HG03354 (cell line): ENCODE results near the gene IGSF22.
A peak's percentile ranks its signal among the peaks of the same experiment; 100 is the strongest.

Experiments used
- ATAC-seq: cut with Tn5 transposase; IDR thresholded peaks from one replicate; pipeline ENCODE4 v1.9.1; 2021; ENCODE audit warnings: mild to moderate bottlenecking; ENCODE audit not compliant: unreplicated experiment, poor library complexity, severe bottlenecking

Gene IGSF22

DNA sequence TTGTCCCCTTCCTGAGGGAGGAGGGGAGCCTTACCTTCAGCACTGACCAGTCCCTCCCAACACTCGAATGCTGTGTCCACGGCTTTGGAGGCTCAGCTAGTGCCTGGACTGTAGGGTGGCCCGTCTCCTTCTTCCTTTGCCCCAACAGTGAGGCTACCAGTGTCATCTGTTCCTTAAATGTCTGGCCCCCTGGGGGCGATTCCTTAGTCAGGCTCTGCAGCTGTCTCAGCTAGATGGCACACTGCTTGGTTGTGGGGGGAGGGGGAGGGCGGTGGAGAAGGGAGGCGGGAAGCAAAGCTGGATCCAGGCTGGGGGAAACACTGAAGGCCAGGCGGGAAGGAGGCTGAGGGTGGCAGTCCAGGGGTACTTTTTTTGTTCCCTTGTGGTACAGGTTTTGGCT, at the start of gene IGSF22:
Gene IGSF22, minus strand, starts transcription at position 149 of the 400 bp plus-strand sequence. CDS start 1,952 bp downstream, outside the sequence.
- ATAC-seq: no peak

DNA sequence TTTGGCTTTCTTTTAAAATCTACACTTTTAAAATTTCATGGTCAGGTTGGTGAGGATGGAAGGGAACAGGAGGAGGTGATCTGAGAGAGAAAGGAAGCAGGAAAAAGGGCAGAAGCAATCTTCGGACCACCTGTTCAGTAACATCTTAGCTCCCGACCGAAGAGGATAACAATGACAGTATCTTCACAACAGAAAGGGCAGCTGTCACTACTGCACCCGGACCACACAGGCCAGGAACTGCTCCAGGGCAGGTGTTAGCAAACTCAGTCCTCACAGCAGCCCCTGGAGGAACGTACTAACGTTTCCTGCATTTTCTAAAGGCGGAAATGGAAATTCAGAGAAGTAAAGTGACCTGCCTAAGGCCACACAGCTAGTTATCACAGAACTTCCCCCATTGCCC, 48.8 kb upstream of the IGSF22 start:
- ATAC-seq: no peak

DNA sequence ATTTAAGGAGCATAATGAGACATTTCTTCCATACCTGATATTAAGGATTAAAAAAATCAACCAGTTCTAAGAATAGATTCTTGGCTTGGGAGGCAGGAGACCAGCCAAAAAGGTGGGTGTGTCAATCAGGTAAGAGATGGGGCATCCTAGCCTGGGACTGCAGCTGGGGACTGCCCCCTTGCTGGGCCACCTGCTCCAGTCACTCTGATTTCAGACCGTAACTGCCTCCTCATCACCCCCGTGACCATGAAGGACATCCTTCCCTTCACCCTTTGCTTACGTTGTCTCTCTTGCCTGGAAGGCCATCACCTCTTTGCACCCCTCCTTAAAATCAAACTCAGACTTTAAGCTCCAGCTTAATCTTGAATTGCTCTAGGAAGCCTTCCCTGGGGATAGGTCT, 47.7 kb upstream of the IGSF22 start:
- no peak for ATAC-seq

DNA sequence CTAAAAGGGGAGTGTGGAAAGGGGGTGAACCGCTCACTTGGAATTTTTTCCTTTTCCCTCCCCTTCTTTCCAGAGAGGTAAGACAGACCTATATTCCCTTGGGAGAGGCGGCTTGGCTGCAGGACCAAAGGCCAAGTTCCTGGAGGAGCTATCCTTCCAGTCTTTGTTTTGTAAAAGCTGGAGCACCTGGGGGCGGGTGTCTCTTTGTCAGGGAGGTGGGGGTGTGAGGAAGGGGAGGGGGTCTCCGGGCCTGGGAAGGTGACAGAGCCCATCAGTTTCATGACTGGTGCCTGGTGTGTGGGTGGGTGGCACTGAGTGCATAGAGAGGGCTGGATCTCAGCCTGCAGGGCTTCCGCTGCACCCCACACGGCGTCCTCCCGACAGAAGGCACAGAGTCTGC, 47.1 kb upstream of the IGSF22 start:
- no peak for ATAC-seq

DNA sequence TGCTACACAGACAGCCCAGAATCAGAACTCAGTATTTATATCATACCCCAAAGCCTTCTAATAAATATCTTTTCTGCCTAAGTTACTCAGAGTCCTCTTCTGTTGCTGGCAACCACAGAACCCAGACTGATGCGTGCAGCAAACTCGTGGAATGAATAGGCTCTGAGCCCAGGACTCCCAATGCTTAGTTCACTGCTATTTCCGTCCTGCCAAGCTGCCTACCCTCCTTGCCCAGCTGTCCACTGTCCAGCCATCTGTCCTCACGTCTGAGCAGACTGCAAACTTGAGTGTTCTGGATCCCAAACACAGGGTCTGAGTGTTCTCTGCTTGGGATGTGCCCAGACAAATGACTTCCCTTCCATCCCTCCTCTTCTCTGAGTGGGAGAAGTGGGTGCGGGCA, 46.2 kb upstream of the IGSF22 start:
- ATAC-seq: no peak

DNA sequence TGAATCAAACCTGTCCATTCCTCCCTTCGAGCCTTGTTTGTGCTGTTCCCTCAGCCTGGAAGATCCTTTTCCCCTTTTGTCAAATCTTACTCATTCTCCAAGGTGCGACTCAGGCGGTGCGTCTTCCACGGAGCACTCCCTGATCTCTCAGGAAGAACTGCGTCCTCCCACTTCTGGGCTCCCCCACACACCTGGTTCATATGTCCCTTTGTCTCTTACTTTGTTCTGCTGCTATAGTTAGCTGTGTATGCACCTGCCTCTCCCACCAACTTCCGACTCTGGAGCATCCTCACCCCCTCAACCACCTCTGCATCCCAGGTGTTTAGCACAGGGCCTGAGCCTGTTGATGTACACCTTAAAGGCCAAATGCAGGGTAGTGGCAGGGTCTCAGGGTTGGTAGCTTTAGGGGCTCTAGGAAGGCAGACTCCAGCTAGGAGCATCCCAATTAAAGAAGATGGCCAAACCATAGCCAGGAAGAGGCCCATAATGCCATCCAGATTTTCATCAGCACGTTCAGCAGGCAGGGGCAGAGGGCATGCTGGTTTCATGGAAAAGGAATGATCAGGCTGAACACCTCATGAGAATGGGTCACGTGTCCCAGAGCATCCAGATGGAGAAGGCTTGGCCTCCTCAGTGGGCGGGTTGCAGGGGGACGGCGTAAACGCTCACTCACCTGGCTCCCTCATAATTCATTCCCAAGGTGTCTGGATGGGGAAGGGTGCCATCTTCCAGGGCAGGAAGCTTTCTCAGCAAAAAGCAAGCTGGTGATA, 45.5 kb upstream of the IGSF22 start:
- ATAC-seq: no peak

DNA sequence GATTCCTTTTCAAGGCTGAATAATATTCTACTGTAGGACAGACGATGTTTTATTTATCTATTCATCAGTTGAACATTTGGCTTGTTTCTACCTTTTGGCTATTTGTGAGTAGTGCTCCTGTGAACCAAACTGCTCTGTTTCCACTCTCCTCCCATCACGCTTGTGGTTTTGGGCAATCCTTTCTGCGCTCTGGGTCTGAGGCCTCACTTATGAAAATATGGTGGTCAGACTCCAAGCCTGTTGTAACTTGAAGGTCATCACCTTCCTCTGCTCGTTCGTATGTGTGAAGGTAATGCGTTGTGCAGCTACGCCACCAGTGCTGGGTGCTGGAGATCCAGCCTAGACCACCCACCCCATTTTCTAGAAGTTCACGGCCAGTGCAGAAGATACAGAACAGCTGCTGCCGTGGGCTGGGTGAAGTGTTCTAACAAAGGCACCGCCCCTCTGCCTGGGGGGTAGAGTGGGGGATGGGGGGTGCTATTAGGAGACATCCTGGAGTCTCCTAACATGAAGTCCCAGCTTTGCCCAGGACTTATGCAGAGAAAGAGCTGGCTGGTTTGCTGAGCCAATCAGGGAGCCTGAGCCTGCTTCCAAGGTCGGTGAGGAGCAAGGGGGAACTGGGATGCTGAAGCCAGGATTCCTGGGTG, 44.6 kb upstream of the IGSF22 start:
- no peak for ATAC-seq

DNA sequence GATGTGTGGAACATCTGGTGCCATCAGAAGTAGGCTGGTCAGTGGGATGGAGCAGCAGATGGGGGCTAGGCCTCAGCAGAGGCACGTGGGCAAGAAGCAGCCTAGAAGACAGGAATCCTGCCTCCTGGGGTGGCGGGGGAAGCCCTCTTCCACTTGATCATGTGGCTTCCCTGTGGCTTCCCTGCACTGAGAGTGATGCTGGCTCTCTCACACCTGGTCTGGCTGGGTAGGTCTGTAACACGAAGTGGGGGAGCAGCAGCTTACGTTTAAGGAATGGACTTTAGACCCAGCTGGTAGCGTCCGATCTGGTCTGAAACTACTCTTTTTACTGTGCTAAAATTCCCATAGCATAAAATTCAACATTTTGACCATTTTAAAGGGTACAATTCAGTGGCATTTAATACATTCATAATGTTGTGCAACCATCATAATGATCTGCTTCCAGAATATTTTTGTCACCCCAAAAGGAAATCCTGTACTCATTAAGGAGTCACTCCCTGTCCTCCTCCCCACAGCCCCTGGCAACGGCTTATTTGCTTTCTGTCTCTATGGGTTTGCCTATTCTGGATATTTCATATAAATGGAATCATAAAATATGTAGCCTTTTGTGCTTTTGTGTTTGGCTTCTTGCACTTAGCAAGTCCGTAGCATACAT, 43.9 kb upstream of the IGSF22 start:
- ATAC-seq: peak; percentile 81

DNA sequence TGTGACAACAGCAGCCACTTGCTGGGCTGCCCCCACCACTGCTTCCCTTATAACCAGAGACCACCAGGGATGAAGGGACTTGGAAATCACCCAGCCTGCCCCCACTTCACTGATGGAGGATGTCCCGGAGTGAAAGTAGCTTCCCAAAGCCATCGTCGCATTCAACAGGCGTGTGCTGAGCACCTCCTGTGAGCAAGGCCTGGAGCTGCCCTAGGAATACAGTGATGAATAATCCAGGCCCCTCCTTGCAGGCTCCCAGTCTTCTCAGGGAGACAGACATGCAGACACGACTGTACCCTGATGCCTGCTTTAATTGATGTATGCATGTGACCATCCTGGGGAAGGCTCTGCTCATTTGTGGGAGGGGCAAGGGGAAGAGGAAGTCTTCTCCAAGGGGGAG, 43.0 kb upstream of the IGSF22 start:
- no peak for ATAC-seq

DNA sequence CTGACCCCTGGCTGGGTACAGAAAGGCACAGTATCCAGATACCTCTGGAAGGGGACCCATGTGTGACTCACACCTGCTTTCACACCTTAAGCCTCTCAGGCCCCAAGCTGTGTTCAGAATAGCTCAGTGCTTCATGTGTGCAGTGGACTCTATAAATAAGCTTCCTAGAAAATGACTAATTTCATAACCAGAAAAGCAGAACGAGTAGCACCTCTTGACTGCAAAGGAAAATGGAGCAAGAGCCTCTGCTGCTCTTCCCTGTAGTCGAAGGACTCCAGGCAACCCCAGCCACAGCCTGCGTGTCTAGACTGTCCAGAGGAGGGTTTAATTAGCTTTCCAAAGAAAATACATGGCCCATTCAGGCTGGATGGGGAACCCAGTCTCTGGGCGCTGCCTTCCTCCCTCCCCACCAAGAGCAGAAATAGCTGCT, 42.5 kb upstream of the IGSF22 start:
- peak; percentile 79 for ATAC-seq

DNA sequence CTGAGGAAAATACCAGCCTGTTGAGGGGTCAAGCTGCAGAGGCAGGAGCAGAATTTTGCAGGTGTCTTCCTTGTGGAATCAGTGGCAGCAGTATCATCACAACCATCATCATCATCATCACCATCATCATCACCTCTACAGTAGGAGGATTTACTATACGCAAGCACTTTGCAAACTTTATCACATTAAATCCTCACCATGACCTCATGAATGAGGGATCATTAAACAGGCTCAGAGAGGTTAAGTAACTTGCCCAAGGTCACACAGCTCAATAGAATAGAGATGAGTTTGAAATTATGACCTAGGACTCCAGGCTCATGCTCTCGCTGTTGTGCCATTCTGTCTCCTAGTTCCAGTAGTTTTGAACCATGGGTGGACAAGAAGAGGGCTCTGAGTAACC, 40.0 kb upstream of the IGSF22 start:
- ATAC-seq: no peak

DNA sequence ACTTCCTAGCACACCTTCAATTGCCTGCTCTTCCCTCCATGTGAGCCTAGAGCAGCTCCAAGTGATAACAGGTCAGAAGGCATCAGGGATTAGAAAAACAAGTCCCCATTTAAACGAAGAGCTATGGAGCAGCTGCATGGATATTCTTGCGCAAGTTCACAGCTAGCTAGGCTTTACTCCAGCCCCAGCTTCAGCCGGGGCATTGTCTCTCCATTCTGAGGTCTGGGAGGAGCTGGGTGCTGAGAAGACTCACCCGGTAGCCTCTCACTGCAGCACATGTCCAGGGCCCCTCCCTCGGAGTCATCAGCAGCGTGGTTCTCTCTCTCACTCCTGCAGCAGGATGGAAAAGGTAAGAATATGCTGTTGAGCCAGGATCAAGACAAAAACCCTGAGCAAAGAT, 39.6 kb upstream of the IGSF22 start:
- ATAC-seq: no peak

DNA sequence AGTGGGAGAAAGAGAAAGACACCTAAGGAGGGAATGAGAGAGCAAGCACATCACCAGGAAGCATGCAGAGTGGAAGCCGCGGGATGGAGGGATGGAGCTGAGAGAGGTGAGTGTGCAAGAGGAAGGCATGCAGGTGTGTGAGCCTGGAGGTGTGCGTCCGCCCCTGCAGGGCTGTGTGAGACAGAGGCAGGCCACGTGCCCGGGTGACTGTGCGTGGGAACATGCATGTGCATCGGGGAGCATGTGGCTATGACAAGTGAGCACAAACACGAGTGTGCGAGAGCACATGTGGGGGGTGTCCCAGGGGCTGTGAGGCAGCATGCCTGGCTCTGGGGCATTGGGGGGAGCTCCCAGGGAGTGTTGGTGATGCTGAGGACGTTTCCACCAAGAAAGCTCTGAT, 35.8 kb upstream of the IGSF22 start:
- no peak for ATAC-seq

DNA sequence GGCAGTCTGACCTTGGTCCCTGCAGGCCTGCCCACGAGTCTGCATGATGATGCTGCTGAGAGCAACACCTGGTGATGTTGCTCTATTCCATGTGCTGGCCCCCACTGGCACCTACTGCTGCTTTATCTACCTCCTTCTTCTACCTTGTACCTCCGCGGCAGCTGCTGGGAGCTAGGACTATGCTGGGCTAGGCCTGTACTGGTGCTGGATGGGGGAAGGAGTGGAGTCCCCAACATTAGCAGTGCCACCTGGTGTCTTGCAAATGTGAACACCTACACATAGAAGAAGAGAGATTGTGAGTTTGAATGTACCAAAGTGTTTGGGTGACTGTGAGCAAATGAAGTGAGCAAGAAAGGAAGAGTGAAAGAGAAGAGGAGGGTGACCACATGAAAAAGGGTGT, 35.2 kb upstream of the IGSF22 start:
- no peak for ATAC-seq

DNA sequence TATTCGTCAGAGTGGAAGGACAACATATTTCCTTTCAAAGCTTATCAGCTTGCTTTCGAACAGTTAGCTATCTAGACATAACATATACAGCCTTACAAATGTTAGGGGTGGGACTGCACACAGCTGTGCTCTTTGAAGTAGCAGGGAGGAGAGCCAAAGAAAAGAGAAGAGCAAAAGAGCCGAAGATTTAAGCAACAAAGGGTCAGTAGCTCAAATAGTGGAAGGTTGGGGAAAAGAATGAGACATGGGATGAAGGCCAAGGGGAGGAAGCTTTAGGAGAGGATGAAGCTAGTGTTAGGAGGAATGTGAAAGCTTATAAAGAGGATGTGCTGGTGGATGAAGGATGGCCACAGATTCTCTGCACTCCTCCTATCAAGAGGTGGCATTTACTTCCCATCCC, 31.8 kb upstream of the IGSF22 start:
- ATAC-seq: no peak

DNA sequence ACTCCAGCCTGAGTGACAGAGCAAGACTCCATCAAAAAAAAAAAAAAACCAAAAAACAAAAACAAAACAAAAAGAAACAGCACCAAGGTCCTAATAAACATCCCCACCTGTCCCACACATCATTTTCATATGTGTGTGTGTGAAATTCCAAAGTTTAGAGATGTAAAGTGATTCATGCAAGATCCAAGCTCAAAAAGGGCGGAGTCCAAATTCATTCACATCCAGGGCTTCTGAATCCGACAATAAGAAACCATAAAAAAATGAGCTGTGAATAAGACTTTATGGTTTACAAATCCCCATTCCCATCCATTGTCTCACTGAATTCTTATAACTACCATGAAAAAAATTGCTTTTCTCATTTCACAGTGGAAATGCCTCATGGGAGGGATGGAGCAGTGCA, 30.9 kb upstream of the IGSF22 start:
- ATAC-seq: no peak

DNA sequence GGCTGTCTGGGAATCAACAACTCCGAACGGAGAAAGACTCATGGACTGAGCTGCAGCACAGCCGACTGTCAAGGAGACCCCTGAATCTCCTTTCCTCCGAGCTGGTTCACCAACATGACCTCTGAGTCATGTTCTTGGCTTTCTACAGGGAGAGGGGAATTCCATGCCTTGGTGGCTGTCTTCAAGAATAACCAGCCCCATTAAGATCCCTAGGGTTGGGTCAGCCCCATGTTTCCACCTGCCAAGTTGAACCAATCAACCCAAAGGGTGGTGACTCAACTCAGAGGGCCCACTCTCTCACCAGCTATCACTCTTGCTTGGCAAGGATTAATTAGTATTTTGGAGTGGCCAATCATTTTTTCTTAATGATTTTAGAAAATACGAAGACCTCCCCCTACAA, 28.3 kb upstream of the IGSF22 start:
- ATAC-seq: no peak

DNA sequence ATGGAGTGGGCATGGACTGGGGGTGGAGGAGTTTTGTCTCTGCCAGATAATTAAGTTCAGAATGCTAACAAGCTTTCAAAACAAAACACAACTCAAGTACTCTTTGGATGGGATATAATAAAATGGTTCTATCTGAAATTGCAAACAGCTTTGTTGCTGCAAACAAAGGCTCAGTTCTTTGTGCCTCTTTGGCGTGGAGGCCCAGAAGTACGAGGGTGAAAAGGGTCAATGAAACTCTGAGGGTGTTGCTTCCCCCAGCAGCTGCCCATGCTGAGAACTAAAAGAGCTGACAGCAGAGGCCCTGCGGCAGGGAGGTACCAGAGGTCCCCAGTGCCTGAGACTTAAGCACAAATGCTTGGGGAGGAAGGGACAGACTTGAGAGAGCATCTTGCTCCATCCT, 26.5 kb upstream of the IGSF22 start:
- ATAC-seq: no peak

DNA sequence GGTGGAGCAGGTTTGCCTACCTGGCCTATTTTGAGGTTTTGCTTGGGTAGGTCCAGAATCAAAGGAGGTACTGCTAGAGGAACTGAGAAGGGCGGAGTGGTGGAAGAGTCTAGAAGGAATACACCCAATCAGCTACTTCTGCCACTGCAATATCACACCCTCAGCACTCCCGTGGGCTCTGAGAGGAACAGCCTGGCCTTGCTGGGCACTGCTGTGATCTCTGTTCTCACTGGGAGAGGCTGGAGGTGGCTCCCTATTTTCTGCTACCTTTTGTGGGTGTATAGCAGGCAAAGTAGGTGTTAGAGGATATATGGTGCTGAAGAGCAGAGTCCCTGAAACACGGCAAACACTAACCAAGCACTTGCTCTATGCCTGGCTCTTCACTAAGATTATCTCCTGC, 25.0 kb upstream of the IGSF22 start:
- ATAC-seq: no peak

DNA sequence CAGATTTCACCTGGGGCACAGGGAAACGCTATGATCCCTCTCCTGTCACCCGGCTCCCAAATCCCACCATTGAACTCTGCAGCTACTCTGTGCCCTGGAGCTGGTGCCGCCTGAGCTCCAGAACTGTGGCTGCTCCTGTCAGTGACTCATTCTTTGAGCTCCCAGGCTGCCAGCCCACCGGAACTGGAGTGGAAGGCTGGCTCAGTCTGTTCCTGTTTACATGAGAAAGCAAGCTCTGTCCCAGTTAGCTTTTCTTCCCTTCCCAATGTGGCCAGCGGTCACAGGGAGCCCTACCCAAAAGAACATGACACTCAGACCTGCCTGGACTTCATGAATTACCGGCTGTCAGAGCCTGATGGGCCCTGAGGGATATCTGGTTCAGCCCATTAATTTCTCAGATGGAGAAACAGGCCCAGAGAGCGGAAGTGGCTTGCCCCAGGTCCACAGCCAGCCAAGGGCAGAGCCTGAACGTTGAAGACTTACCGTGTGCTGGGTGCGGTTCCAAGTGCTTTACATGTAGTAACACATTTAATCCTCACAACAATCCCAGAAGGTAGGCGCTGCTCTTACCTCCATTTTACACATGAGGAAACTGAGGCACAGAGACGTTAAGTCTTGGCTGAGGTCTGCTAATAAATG, 23.8 kb upstream of the IGSF22 start:
- ATAC-seq: no peak
